BLaER1 treated with 17β-estradiol and CSF1 and Interleukin-3, amounts not matched to agents 10 nM and 100 nM (cell line): Measurements from ENCODE around the gene ZNF213.
A peak's percentile ranks its signal among the peaks of the same experiment; 100 is the strongest.

Source experiments
- H3K27ac ChIP-seq, 11 experiments: shearing (Covaris generic); formaldehyde crosslinking; 2 replicates each; pipeline ENCODE4 v1.8.1; 2022
- H3K27me3 ChIP-seq, 11 experiments: shearing (Covaris generic); formaldehyde crosslinking; 2 replicates each; pipeline ENCODE4 v1.8.1; 2022
- H3K36me3 ChIP-seq, 11 experiments: shearing (Covaris generic); formaldehyde crosslinking; 2 replicates each; pipeline ENCODE4 v1.8.1; 2022
- H3K4me1 ChIP-seq, 10 experiments: shearing (Covaris generic); formaldehyde crosslinking; 2 replicates each; pipeline ENCODE4 v1.8.1; 2022
- H3K4me2 ChIP-seq, 11 experiments: shearing (Covaris generic); formaldehyde crosslinking; 2 replicates each; pipeline ENCODE4 v1.8.1; 2022
- H3K4me3 ChIP-seq, 10 experiments: shearing (Covaris generic); formaldehyde crosslinking; 2 replicates each; pipeline ENCODE4 v1.8.1; 2022
- H3K9ac ChIP-seq, 11 experiments: shearing (Covaris generic); formaldehyde crosslinking; 2 replicates each; pipeline ENCODE4 v1.8.1; 2022
- H3K9me3 ChIP-seq, 11 experiments: shearing (Covaris generic); formaldehyde crosslinking; replicated peaks in 1 of 11; 2 replicates each; pipeline ENCODE4 v1.8.1; 2022
- H4K20me1 ChIP-seq, 11 experiments: shearing (Covaris generic); formaldehyde crosslinking; 2 replicates each; pipeline ENCODE4 v1.8.1; 2022
- Cebpa-rat ChIP-seq, 11 experiments: shearing (Covaris generic); IDR thresholded peaks; 2 replicates each; pipeline ENCODE4 v1.8.1; 2022

The ZNF213 gene

DNA sequence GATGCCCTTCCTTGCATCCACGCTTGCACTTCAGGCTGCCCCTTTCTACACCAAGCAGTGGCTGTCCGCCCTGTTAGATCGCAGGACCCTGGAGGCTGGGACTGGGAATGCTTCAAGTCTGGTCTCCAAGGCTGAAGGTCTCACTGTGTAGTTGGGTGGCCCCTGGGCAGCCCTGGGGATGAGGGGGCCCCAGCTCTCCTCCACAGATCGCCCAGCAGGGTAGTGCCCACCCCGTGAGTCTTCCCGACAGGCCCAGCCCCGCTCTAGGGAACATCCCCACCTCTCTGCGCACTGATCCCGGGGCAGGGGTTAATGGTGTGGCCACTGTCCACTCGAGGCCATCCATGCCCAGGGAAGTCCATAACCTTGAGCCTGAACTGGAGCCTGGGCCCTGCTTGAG is 10.3 kb downstream of the ZNF213 start:
- H3K9ac ChIP-seq, result peak overlapping the region in 3 of 11 experiments; percentile 4 to 65 (median 30); a peak in 1 of 22 replicates
- peak overlapping the region in 4 of 11 experiments; percentile 59 to 72 (median 65); a peak in 4 of 22 replicates for H3K4me2 ChIP-seq
- peaks cover 0 to 41% (median 0%) of the 10 kb centered on the region in 11 experiments; a peak in 4 of 22 replicates for H4K20me1 ChIP-seq
- peaks cover 14 to 31% (median 29%) of the 10 kb centered on the region in 11 experiments; a peak in 20 of 22 replicates for H3K36me3 ChIP-seq
- no peaks in the 10 kb centered on the region for H3K9me3 ChIP-seq
- no peak overlapping the region for H3K27ac ChIP-seq
- H3K4me1 ChIP-seq, result peaks cover 0 to 35% (median 26%) of the 10 kb centered on the region in 10 experiments; a peak in 17 of 20 replicates
- H3K4me3 ChIP-seq, result no peak overlapping the region
- TF ChIP-seq Cebpa-rat (IDR thresholded peaks at IDR 0.05), result no peak
- peaks cover 0 to 28% (median 12%) of the 10 kb centered on the region in 11 experiments; a peak in 17 of 22 replicates for H3K27me3 ChIP-seq

DNA sequence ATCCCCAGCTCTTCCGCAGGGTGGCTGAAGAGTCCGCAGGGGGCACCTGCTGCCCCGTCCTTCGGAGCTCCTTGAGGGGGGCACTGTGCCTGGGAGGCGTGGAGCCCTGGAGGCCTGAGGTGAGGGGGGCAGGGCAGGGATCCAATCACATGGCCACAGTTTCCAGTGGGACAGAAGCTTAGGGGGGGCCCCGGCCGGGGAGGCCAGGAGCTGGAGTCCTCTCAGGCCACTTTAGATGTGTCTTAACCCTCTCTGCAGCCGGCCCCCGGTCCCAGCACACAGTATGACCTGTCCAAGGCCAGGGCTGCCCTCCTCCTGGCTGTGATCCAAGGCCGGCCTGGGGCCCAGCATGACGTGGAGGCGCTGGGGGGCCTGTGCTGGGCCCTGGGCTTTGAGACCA is 10.8 kb downstream of the ZNF213 start:
- no peak overlapping the region for H3K27ac ChIP-seq
- no peak overlapping the region for H3K9ac ChIP-seq
- H3K36me3 ChIP-seq, result peaks cover 14 to 26% (median 24%) of the 10 kb centered on the region in 11 experiments; a peak in 20 of 22 replicates
- H3K9me3 ChIP-seq, result no peaks in the 10 kb centered on the region
- no peak for TF ChIP-seq Cebpa-rat (IDR thresholded peaks at IDR 0.05)
- H3K4me1 ChIP-seq, result peaks cover 0 to 35% (median 27%) of the 10 kb centered on the region in 10 experiments; a peak in 17 of 20 replicates
- H3K27me3 ChIP-seq, result peaks cover 0 to 29% (median 14%) of the 10 kb centered on the region in 11 experiments; a peak in 19 of 22 replicates
- H4K20me1 ChIP-seq, result peaks cover 0 to 41% (median 0%) of the 10 kb centered on the region in 11 experiments; a peak in 5 of 22 replicates
- H3K4me3 ChIP-seq, result no peak overlapping the region
- no peak overlapping the region for H3K4me2 ChIP-seq

DNA sequence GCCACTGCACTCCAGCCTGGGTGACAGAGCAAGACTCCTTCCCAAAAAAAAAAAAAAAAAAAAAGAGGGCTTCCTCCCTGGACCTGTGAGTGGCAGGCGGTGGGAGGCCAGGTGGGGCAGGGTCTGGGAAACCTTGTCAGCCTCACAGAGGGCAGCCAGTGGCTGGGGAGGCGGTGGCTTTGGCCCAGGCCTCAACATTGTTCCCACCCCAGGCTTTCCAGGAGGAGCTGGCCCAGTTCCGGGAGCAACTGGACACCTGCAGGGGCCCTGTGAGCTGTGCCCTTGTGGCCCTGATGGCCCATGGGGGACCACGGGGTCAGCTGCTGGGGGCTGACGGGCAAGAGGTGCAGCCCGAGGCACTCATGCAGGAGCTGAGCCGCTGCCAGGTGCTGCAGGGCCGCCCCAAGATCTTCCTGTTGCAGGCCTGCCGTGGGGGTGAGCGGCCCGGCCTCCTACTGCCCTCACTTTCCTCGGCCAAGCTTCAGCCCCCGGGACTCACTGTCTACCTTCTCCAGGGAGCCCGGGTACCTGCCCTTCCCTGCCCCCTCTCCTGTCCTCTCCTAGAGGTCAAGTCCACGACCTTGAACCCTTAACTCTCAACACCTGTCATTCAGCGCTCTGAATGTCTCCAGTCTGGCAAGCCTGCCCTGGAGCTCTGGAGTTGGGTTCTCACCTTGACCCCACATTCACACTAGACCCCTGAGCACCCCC is 12.4 kb downstream of the ZNF213 start:
- no peak for TF ChIP-seq Cebpa-rat (IDR thresholded peaks at IDR 0.05)
- Histone ChIP-seq H3K4me1 (peaks cover 8 to 43% (median 40%) of the 10 kb centered on the region in 10 experiments), H3K4me3 (no peak overlapping the region), H4K20me1 (peaks cover 0 to 29% (median 0%) of the 10 kb centered on the region in 11 experiments; a peak in 5 of 22 replicates), H3K36me3 (peaks cover 1 to 11% (median 9%) of the 10 kb centered on the region in 11 experiments; a peak in 15 of 22 replicates), H3K9me3 (no peaks in the 10 kb centered on the region), H3K27ac (no peak overlapping the region), H3K27me3 (peaks cover 0 to 45% (median 30%) of the 10 kb centered on the region in 11 experiments; a peak in 19 of 22 replicates), H3K9ac (no peak overlapping the region), H3K4me2 (no peak overlapping the region)

DNA sequence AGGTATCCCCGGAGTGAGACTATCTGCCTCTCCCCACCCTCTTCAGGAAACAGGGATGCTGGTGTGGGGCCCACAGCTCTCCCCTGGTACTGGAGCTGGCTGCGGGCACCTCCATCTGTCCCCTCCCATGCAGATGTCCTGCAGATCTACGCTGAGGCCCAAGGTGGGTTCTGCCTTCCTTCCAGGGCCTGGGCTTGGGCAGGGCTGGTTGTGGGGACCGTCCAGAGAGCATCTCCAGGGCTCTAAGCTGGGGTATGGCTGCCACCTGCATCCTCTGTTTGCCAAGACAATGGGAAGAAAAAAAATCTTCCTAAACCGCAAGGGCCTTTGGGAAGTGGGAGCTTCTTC is 12.9 kb downstream of the ZNF213 start:
- Histone ChIP-seq H3K4me3 (no peak overlapping the region), H3K9ac (no peak overlapping the region), H3K27ac (no peak overlapping the region), H3K4me2 (no peak overlapping the region), H3K9me3 (no peaks in the 10 kb centered on the region), H3K27me3 (peaks cover 0 to 50% (median 35%) of the 10 kb centered on the region in 11 experiments; a peak in 19 of 22 replicates), H3K4me1 (peaks cover 8 to 47% (median 41%) of the 10 kb centered on the region in 10 experiments), H4K20me1 (peaks cover 0 to 25% (median 0%) of the 10 kb centered on the region in 11 experiments; a peak in 5 of 22 replicates), H3K36me3 (peaks cover 0 to 6% (median 3%) of the 10 kb centered on the region in 11 experiments; a peak in 11 of 22 replicates)
- no peak for TF ChIP-seq Cebpa-rat (IDR thresholded peaks at IDR 0.05)

DNA sequence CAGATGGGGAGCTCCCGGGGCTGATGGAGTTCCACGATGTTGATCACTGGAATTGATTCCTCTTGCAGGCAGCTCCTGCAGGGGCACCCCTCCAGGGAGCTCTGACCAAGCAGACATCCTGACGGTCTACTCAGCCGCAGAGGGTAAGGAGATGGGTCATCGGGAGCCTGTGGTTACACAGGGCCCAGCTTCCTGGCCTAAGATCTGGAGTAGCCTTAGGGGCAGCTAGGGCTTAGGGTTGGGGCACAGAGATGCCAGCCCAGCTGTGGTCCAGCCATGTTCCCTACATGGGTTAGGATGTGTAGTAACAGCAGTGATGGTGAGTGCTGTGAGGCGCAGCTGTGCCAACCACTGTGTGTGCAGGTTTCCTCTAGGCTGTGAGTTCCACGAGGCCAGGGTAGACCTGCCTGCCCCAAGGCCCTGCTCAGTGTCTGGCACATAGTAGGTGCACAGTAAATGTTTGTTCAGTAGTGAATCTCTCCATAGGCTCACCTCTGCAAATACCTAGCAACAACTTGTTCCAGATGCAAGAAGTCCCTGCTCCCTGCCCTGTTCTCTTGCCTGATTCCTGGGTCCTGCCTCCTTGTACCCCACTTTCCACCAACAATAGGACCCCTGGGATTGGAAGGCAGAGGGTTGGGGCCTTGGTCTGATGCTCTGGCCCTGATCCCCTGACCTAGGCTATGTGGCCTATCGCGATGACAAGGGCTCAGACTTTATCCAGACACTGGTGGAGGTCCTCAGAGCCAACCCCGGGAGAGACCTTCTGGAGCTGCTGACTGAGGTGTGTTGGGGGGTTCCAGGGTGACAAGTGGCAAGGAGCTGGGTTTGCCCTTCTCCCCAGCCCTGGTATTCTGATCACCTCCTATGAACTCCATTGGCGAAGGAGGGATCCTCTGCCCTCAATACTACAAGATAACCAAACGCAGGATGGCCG is 13.7 kb downstream of the ZNF213 start:
- Histone ChIP-seq H3K4me2 (peak overlapping the region; percentile 94 to 100 (median 97); a peak in 20 of 22 replicates), H3K27me3 (peaks cover 0 to 58% (median 43%) of the 10 kb centered on the region in 11 experiments; a peak in 19 of 22 replicates), H3K36me3 (no peaks in the 10 kb centered on the region), H3K27ac (no peak overlapping the region), H3K4me1 (peaks cover 8 to 46% (median 38%) of the 10 kb centered on the region in 10 experiments), H4K20me1 (peaks cover 0 to 17% (median 0%) of the 10 kb centered on the region in 11 experiments; a peak in 5 of 22 replicates), H3K9me3 (no peaks in the 10 kb centered on the region), H3K9ac (peak overlapping the region in 3 of 11 experiments; percentile 80 to 83 (median 82); a peak in 3 of 22 replicates), H3K4me3 (no peak overlapping the region)
- TF ChIP-seq Cebpa-rat (IDR thresholded peaks at IDR 0.05), result no peak

DNA sequence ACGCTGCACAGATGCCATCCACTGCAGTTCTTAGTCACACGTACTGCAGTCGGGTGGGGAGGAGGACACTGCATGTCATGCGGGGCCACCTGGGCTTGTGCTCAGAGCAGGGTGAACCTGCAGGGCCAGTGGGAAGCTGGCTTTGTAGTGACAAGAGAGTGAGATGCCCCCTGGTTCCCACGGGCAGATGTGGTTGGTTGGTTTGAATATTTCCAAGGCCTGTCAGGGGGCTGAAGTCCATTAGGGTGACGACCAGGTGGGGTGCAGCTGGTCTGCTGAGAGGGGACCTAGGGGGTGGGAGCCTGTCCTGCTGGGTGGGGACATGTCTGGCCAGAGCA is 14.3 kb downstream of the ZNF213 start:
- TF ChIP-seq Cebpa-rat (IDR thresholded peaks at IDR 0.05), result no peak
- peaks cover 0 to 13% (median 0%) of the 10 kb centered on the region in 11 experiments; a peak in 5 of 22 replicates for H4K20me1 ChIP-seq
- H3K9ac ChIP-seq, result peak overlapping the region; percentile 73 to 87 (median 82); a peak in 18 of 22 replicates
- no peaks in the 10 kb centered on the region for H3K36me3 ChIP-seq
- H3K27me3 ChIP-seq, result peaks cover 0 to 64% (median 49%) of the 10 kb centered on the region in 11 experiments; a peak in 19 of 22 replicates
- peak overlapping the region; percentile 94 to 100 (median 97) for H3K4me2 ChIP-seq
- peaks cover 0 to 3% (median 0%) of the 10 kb centered on the region in 11 experiments; a peak in 3 of 22 replicates for H3K9me3 ChIP-seq
- peak overlapping the region in 8 of 10 experiments; percentile 65 to 81 (median 69); a peak in 10 of 20 replicates for H3K4me3 ChIP-seq
- H3K4me1 ChIP-seq, result peaks cover 8 to 40% (median 33%) of the 10 kb centered on the region in 10 experiments
- H3K27ac ChIP-seq, result peak overlapping the region in 5 of 11 experiments; percentile 73 to 86 (median 82); a peak in 10 of 22 replicates

DNA sequence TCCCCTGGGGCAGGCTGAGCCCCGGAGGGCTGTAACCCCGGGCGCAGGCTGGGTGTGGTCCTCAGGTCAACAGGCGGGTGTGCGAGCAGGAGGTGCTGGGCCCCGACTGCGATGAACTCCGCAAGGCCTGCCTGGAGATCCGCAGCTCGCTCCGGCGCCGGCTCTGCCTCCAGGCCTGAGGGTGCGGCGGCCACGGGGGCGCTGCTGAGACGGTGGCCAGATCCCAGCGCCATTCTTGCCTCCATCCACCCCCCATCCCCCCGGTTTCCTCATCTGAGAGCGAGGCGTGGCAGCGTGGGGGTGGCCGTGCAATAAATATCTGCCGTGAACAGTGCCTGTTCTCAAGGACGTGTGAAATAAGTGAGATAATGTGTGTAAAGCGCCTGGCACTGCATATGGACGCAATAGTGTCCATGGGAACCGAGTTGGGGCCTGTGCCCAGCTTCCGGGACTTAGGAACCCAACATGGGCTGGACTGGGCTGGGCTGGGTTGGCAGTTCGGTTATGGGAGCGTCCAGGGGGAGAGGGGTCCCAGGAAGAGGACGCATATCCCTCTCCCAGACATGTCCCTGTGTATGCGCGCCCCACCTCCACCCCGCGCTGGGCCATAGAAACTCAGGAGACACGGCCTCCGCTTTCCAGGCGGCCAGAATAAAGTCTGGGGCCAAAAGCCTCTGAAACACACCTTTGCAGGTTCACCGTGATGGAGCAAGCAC is 15.0 kb downstream of the ZNF213 start:
- peak overlapping the region; percentile 73 to 86 (median 76) for H3K27ac ChIP-seq
- peak overlapping the region; percentile 63 to 81 (median 68) for H3K4me3 ChIP-seq

More for the DNA sequence above, 15.0 kb downstream of the ZNF213 start:
- peaks cover 0 to 12% (median 0%) of the 10 kb centered on the region in 11 experiments; a peak in 5 of 22 replicates for H4K20me1 ChIP-seq
- peak overlapping the region; percentile 94 to 100 (median 97) for H3K4me2 ChIP-seq
- H3K27me3 ChIP-seq, result peaks cover 0 to 71% (median 56%) of the 10 kb centered on the region in 11 experiments; a peak in 19 of 22 replicates
- no peak for TF ChIP-seq Cebpa-rat (IDR thresholded peaks at IDR 0.05)
- peaks cover 8 to 33% (median 28%) of the 10 kb centered on the region in 10 experiments for H3K4me1 ChIP-seq
- H3K9ac ChIP-seq, result peak overlapping the region; percentile 73 to 87 (median 82)
- H3K36me3 ChIP-seq, result no peaks in the 10 kb centered on the region
- H3K9me3 ChIP-seq, result peaks cover 0 to 9% (median 0%) of the 10 kb centered on the region in 11 experiments; a peak in 4 of 22 replicates
